GM23338 (cell line): Measurements from ENCODE around the gene CEBPZ.

Source experiments
- CREB1 ChIP-seq: fragments of 250-450 bp; sonication (Bioruptor Pico); IDR thresholded peaks from 2 replicates; pipeline ENCODE4 v1.5.0; 2020; ENCODE audit warnings: low read depth, mild to moderate bottlenecking, moderate library complexity
- EZH2 ChIP-seq: fragments of 200-600 bp; sonication (generic); IDR thresholded peaks from one replicate; pipeline ENCODE4 v1.8.0; 2017; ENCODE audit warnings: antibody characterized with exemption, mild to moderate bottlenecking, low read depth; ENCODE audit not compliant: unreplicated experiment
- EZH2phosphoT487 ChIP-seq: fragments of 200-600 bp; sonication (generic); IDR thresholded peaks from one replicate; pipeline ENCODE4 v1.8.1; 2018; ENCODE audit warnings: antibody characterized with exemption; ENCODE audit not compliant: unreplicated experiment
- JUNB ChIP-seq: IDR thresholded peaks from one replicate; pipeline ENCODE4 v1.6.1; 2016; ENCODE audit warnings: antibody characterized with exemption; ENCODE audit not compliant: unreplicated experiment
- NANOG ChIP-seq: IDR thresholded peaks from 2 replicates; pipeline ENCODE4 v1.6.1; 2016; ENCODE audit warnings: antibody characterized with exemption, borderline replicate concordance
- POLR2AphosphoS5 ChIP-seq: IDR thresholded peaks from 2 replicates; pipeline ENCODE4 v1.6.1; 2016; ENCODE audit warnings: antibody characterized with exemption, low read depth
- TF ChIP-seq, protein P1 (sequence below), 2 experiments: fragments of 200-600 bp in 1 of 2; sonication (generic) in 1 of 2; conservative IDR thresholded peaks; 2 replicates each; pipeline versions ENCODE4 v1.5.1 to v1.6.1; 2016 to 2017; ENCODE audit warnings: antibody characterized with exemption in 2 of 2, low read depth in 2 of 2, mild to moderate bottlenecking in 2 of 2, moderate library complexity in 1 of 2
- TF ChIP-seq, protein P2 (sequence below): IDR thresholded peaks from one replicate; pipeline ENCODE4 v1.6.1; 2018; ENCODE audit warnings: antibody characterized with exemption; ENCODE audit not compliant: unreplicated experiment

DNA sequence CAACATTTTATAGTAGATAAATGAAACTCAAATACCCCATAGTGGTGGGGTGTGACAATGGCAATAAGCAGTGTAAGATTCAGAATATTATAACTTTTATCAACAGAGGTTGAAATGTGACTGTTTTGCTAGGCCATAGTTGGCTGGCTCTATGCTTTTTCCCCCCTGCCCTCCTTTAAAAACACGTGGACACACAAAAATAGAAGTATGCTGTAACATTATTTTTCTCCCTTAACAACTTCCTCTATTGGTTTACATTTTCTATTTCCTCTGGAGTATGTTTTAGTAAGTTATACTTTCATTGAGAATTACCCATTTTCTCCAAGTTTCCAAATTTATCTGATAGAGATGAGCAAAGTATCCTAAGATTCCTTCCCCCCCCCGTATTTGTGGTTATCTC is 31.1 kb upstream of the CEBPZ start:
- TF ChIP-seq, protein P1, sequence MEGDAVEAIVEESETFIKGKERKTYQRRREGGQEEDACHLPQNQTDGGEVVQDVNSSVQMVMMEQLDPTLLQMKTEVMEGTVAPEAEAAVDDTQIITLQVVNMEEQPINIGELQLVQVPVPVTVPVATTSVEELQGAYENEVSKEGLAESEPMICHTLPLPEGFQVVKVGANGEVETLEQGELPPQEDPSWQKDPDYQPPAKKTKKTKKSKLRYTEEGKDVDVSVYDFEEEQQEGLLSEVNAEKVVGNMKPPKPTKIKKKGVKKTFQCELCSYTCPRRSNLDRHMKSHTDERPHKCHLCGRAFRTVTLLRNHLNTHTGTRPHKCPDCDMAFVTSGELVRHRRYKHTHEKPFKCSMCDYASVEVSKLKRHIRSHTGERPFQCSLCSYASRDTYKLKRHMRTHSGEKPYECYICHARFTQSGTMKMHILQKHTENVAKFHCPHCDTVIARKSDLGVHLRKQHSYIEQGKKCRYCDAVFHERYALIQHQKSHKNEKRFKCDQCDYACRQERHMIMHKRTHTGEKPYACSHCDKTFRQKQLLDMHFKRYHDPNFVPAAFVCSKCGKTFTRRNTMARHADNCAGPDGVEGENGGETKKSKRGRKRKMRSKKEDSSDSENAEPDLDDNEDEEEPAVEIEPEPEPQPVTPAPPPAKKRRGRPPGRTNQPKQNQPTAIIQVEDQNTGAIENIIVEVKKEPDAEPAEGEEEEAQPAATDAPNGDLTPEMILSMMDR (conservative IDR thresholded peaks at IDR 0.05; ENCODE audit: low read depth in 2 of 2): no peak
- TF ChIP-seq, protein P2, sequence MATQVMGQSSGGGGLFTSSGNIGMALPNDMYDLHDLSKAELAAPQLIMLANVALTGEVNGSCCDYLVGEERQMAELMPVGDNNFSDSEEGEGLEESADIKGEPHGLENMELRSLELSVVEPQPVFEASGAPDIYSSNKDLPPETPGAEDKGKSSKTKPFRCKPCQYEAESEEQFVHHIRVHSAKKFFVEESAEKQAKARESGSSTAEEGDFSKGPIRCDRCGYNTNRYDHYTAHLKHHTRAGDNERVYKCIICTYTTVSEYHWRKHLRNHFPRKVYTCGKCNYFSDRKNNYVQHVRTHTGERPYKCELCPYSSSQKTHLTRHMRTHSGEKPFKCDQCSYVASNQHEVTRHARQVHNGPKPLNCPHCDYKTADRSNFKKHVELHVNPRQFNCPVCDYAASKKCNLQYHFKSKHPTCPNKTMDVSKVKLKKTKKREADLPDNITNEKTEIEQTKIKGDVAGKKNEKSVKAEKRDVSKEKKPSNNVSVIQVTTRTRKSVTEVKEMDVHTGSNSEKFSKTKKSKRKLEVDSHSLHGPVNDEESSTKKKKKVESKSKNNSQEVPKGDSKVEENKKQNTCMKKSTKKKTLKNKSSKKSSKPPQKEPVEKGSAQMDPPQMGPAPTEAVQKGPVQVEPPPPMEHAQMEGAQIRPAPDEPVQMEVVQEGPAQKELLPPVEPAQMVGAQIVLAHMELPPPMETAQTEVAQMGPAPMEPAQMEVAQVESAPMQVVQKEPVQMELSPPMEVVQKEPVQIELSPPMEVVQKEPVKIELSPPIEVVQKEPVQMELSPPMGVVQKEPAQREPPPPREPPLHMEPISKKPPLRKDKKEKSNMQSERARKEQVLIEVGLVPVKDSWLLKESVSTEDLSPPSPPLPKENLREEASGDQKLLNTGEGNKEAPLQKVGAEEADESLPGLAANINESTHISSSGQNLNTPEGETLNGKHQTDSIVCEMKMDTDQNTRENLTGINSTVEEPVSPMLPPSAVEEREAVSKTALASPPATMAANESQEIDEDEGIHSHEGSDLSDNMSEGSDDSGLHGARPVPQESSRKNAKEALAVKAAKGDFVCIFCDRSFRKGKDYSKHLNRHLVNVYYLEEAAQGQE: no peak
- TF ChIP-seq EZH2: no peak
- no peak for TF ChIP-seq POLR2AphosphoS5
- no peak for TF ChIP-seq CREB1 (CRISPR knock-in tag)
- no peak for TF ChIP-seq JUNB
- no peak for TF ChIP-seq EZH2phosphoT487
- TF ChIP-seq NANOG: no peak
